Stimulated activated CD4-positive, alpha-beta T cell treated with anti-CD3 and anti-CD28 coated beads, Interleukin-2, amount 100 ng/mL, for 4 hours (primary cell): ENCODE results near the gene UNC80.
A peak's percentile ranks its signal among the peaks of the same experiment; 100 is the strongest.

ENCODE experiments used
- DNase-seq: peaks from one replicate; pipeline ENCODE4 v3.0.0-alpha.2; 2020; ENCODE audit warnings: low read depth

Gene UNC80

GRCh38 chr2:209973328-209973727 is 201.7 kb downstream of the UNC80 start:
- DNase-seq = no peak

- DNase-seq = no peak
Observed at GRCh38 chr2:209974576-209974975, 202.9 kb downstream of the UNC80 start.

- no peak for DNase-seq
Observed at GRCh38 chr2:209976698-209977385, 205.2 kb downstream of the UNC80 start.

- DNase-seq = no peak
Observed at GRCh38 chr2:209977386-209978239, 206.0 kb downstream of the UNC80 start.

GRCh38 chr2:209984291-209984690 is 212.7 kb downstream of the UNC80 start:
- DNase-seq = no peak

- DNase-seq = no peak
Observed at GRCh38 chr2:209985874-209986273, 214.2 kb downstream of the UNC80 start.

- no peak for DNase-seq
Observed at GRCh38 chr2:209986415-209986814, 214.8 kb downstream of the UNC80 start.

- no peak for DNase-seq
Observed at GRCh38 chr2:209988010-209988409, 216.4 kb downstream of the UNC80 start.

- no peak for DNase-seq
Observed at GRCh38 chr2:209990838-209991237, 219.2 kb downstream of the UNC80 start.

GRCh38 chr2:209993968-209994367 is 222.3 kb downstream of the UNC80 start:
- no peak for DNase-seq

- DNase-seq = no peak
Observed at GRCh38 chr2:209998596-209998995, 227.0 kb downstream of the UNC80 start.

GRCh38 chr2:210000464-210001324 is 229.1 kb downstream of the UNC80 start:
- no peak for DNase-seq

- peak; percentile 97 for DNase-seq
Observed at GRCh38 chr2:210002158-210003157, 230.8 kb downstream of the UNC80 start, which contains the start of gene RPE. TSS of gene RPE (plus strand) at chr2:210002638. CDS start at chr2:210002662, 24 bp downstream.

- DNase-seq = no peak
Observed at GRCh38 chr2:210003359-210003758, 231.7 kb downstream of the UNC80 start.

GRCh38 chr2:210004881-210005280 is 233.2 kb downstream of the UNC80 start:
- DNase-seq = no peak

GRCh38 chr2:210007895-210008294 is 236.3 kb downstream of the UNC80 start:
- DNase-seq = no peak

- DNase-seq = no peak
Observed at GRCh38 chr2:210009126-210009525, 237.5 kb downstream of the UNC80 start.

GRCh38 chr2:210009896-210010295 is 238.3 kb downstream of the UNC80 start:
- DNase-seq = no peak

GRCh38 chr2:210020138-210020537 is 248.5 kb downstream of the UNC80 start:
- DNase-seq = no peak

GRCh38 chr2:210022824-210023223 is 251.2 kb downstream of the UNC80 start:
- no peak for DNase-seq

GRCh38 chr2:210027608-210028007 is 256.0 kb downstream of the UNC80 start:
- DNase-seq = no peak
